Measurements from ENCODE around the gene PROCA1.
A peak's percentile ranks its signal among the peaks of the same experiment; 100 is the strongest.
"Not testable (repeated sequence)": the region's sequence is repeated elsewhere in the genome, so short reads cannot be mapped to it uniquely, and the experiment has no call there.

PROCA1 gene

DNA sequence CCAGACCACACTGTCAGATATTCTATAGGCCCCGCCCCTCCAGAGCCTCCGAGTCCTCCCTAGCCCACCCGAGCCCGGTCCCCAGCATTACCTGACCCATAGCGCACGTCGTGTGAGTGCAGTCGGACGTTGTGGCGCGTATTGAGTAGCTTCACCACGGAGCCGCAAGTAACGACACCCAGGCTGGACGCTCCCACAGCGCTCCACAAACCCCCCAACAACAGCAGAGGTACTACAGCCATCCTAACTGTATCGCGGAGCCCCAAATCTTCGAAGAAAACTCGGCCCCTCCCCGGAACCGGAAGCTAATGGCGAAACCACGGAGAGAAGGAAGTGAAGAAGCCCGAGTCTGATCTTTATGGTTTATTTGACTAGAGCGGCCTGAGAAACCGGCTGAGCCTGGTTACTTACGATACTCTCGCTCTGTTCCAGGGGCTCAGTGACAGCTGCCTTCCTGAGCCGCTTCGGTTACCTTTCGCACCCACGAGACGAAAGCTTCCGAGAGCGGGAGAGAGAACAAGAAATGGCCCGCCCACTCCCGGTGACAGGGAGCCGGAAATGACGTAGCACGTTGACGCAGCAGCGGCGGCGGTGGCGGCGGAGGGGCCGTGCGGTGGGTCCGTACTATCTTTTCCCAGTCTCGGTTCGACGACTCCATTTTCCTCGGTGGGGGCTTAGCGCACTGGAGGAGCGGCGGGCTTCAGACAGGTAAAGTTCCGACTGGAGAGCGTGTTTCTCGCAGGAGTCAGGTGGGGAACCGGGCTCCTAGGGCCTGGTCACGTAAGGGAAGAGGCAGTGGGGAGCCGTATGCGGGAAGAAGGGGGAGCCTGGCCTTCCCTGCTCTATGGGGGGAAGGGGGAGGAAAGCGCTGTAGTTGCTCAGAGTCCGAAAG, 49.8 kb downstream of the PROCA1 start, which contains the start of the genes SDF2 and SUPT6H:
SDF2 (minus strand) TSS at position 272 of the 892 bp plus-strand sequence; CDS start at position 242, 30 bp downstream.
SUPT6H (plus strand) TSS at position 571 of the 892 bp plus-strand sequence. CDS start 11,197 bp downstream, outside the sequence.
- peak; percentile 94 for DNase-seq

DNA sequence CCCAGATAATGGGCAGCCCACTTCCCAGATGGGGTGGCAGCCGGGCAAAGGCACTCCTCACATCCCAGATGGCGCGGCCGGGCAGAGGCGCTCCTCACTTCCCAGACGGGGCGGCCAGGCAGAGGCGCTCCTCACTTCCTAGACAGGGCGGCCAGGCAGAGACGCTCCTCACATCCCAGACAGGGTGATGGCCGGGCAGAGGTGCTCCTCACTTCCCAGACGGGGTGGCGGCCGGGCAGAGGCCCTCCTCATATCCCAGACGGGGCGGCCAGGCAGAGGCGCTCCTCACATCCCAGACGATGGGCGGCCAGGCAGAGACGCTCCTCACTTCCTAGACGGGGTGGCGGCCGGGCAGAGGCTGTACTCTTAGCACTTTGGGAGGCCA, 52.2 kb downstream of the PROCA1 start:
- DNase-seq = not testable (repeated sequence)

DNA sequence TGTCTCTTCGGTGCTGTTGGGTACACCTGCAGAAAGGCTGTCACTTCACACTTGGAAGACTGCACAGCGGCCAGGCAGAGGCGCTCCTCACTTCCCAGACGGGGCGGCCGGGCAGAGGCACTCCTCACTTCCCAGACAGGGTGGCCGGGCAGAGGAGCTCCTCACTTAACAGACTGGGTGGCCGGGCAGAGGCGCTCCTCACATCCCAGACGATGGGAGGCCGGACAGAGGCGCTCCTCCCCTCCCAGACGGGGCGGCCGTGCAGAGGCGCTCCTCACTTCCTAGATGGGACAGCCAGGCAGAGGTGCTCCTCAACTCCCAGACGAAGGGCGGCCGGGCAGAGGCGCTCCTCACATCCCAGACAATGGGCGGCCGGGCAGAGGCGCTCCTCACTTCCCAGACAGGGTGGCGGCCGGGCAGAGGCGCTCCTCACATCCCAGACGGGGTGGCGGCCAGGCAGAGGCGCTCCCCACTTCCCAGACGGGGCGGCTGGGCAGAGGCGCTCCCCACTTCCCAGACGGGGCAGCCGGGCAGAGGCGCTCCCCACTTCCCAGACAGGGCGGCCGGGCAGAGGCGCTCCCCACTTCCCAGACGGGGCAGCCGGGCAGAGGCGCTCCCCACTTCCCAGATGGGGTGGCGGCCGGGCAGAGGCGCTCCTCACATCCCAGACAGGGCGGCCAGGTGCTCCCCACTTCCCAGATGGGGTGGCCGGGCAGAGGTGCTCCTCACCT, 52.8 kb downstream of the PROCA1 start:
- not testable (repeated sequence) for DNase-seq

DNA sequence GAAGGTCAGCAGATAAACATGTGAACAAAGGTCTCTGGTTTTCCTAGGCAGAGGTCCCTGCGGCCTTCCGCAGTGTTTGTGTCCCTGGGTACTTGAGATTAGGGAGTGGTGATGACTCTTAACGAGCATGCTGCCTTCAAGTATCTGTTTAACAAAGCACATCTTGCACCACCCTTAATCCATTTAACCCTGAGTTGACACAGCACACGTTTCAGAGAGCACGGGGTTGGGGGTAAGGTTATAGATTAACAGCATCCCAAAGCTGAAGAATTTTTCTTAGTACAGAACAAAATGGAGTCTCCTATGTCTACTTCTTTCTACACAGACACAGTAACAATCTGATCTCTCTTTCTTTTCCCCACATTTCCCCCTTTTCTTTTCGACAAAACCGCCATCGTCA, 53.3 kb downstream of the PROCA1 start:
- DNase-seq = not testable (repeated sequence)

DNA sequence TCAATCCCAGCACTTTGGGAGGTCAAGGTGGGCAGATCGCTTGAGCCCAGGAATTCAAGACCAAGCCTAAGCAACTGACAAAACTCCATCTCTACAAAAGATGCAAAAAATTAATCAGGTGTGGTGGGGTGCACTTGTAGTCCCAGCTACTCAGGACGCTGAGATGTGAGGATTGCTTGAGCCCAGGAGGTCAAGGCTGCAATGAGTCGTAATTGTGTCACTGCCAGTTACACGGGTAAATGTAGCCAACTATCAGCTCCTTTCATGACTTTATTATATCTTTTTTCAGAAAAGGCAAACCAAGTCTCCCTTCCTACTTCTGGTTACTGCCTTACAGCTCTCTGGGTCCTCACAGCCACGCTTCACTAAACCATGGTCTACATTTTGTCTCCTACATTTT, 53.9 kb downstream of the PROCA1 start:
- DNase-seq = no peak

DNA sequence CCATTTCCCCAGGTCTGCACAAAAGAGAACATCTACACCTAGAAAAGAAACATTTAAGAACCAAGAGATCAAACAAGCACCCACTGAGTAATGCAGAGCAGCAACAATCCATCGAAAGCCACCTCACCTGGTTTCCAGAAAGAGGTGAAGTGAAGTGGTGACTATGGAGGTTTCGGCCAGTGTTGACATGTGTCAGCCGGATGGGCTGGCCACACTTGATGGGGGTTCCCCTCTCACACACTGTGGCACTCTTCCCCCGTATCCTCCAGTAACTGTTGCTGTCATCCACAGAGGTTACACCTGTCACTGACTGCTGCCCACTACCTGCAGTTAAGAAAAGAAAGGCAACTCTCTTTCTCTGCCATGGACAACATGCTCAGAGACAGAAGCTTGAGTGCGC, 56.5 kb downstream of the PROCA1 start:
- no peak for DNase-seq

Measured in NCI-H748 treated with DMSO at 0.1 percent for 48 hours (cell line).